Gastroesophageal sphincter (tissue), 4 donors: ENCODE data around the gene PRKG1. TPM values are rescaled to one million over a fixed set of nuclear protein-coding genes. Genes with fewer than 3 reads are reported as not detected.

Experiments used
- ATAC-seq: fragments of 150-250 bp; one replicate; pipeline ENCODE4 v1.9.1; 2016; ENCODE audit warnings: mild to moderate bottlenecking, moderate library complexity
- H3K27ac ChIP-seq, 4 donors: fragments of 200-600 bp; sonication (generic) in 3 of 4; 1 replicate in 3 of 4; 2 replicates in 1 of 4; pipeline ENCODE4 v1.5.1; 2016 to 2019
- H3K27me3 ChIP-seq: fragments of 200-600 bp; sonication (generic); one replicate; pipeline ENCODE4 v1.5.1; 2019
- H3K36me3 ChIP-seq, 2 donors: fragments of 200-600 bp; sonication (generic); one replicate each; pipeline ENCODE4 v1.5.1; 2019; ENCODE audit warnings: control low read depth in 1 of 2
- H3K4me1 ChIP-seq, 3 donors: fragments of 200-600 bp; sonication (generic); 1 replicate in 2 of 3; 2 replicates in 1 of 3; pipeline ENCODE4 v1.5.1; 2016 to 2019; ENCODE audit warnings: control low read depth in 2 of 3
- H3K4me3 ChIP-seq, 2 donors: fragments of 200-600 bp; sonication (generic); one replicate each; pipeline ENCODE4 v1.5.1; 2019; ENCODE audit warnings: mild to moderate bottlenecking in 1 of 2, moderate library complexity in 1 of 2
- H3K9me3 ChIP-seq, 3 donors: fragments of 200-600 bp; sonication (generic); one replicate each; pipeline ENCODE4 v1.5.1; 2017 to 2019; ENCODE audit warnings: control low read depth in 2 of 3
- CTCF ChIP-seq, 4 experiments: fragments of 200-600 bp in 2 of 4; fragments of 450-650 bp in 2 of 4; sonication (generic) in 1 of 4; IDR thresholded peaks; one replicate each; pipeline ENCODE4 v1.5.1; 2017 to 2019; ENCODE audit warnings: antibody characterized with exemption in 4 of 4, mild to moderate bottlenecking in 2 of 4, moderate library complexity in 2 of 4
- EP300 ChIP-seq: sonication (generic); formaldehyde crosslinking; IDR thresholded peaks from one replicate; pipeline ENCODE4 v1.6.1; 2017; ENCODE audit warnings: antibody characterized with exemption, mild to moderate bottlenecking
- POLR2A ChIP-seq, 2 donors: fragments of 450-650 bp; IDR thresholded peaks; one replicate each; pipeline ENCODE4 v1.6.1; 2017; ENCODE audit warnings: antibody characterized with exemption in 2 of 2, mild to moderate bottlenecking in 2 of 2, moderate library complexity in 1 of 2
- POLR2AphosphoS5 ChIP-seq: sonication (generic); formaldehyde crosslinking; IDR thresholded peaks from one replicate; pipeline ENCODE4 v1.6.1; 2017; ENCODE audit warnings: antibody characterized with exemption
- WGBS, 2 donors: methylation state at CpG; one replicate each; pipeline ENCODE4 v1.1.5; 2018; ENCODE audit warnings: low coverage in 1 of 2; 5-methylcytosine and 5-hydroxymethylcytosine counted together
- total RNA-seq, 4 donors: library from RNA; depleted of rRNA; stranded (reverse); fragments of >200 nt; gene quantifications; one replicate each; pipeline ENCODE4 v1.1.0, GENCODE V29; 2016

The PRKG1 gene
- total RNA-seq, 4 donors from 2014 or later = 27.5 to 73.2 (median 39.2) TPM

DNA sequence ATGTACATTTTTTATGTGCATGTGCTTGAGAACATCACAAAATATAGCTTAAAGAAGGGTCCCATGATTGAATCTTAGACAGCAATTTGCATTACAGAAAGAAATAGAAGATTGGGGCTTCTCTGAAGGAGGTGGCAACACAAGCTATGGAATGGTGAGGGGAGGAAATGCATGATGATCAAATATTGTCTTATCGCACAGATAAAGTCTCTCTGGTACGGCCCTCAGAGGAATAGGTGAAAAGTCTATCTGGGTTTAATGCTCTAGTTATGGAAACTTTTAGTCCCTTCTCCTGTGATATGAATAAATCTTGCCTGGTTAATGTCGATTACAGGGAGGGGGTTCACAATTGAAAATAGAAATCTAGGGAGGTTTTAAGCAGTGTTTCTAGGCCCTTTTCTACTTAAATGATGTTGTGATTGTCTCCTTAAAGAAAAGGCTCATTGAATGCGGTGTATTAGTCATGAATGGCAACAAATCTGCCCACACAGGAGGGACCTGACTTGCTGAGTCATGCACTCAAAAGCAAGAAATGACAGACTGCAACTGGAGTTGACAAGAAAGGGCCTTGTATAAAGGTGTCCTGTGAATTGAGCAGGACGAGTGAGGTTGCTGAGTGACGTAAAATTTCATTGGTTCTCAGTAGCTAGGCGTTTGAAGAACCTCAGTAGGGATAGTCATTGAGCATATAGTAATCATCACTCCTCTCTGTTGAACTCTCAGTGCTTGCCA lies 758.5 kb downstream of the PRKG1 start:
- no peak overlapping the region for H3K4me3 ChIP-seq
- 76 to 80% methylated on average over 7 of the region's 7 CpGs for WGBS, 2 donors
- no peaks in the 10 kb centered on the region for H3K36me3 ChIP-seq
- ATAC-seq = no peak
- no peak for TF ChIP-seq POLR2AphosphoS5
- TF ChIP-seq POLR2A (IDR thresholded peaks at IDR 0.05) = no peak
- no peak for TF ChIP-seq EP300
- TF ChIP-seq CTCF (IDR thresholded peaks at IDR 0.05) = no peak
- peaks cover 0 to 13% (median 0%) of the 10 kb centered on the region in 3 donors for H3K9me3 ChIP-seq
- H3K27me3 ChIP-seq = no peaks in the 10 kb centered on the region
- H3K27ac ChIP-seq = no peak overlapping the region
- no peaks in the 10 kb centered on the region for H3K4me1 ChIP-seq

- no peak for ATAC-seq
- Histone ChIP-seq H3K27ac (no peak overlapping the region), H3K27me3 (no peaks in the 10 kb centered on the region), H3K4me1 (peaks cover 0 to 7% (median 0%) of the 10 kb centered on the region in 3 donors), H3K36me3 (no peaks in the 10 kb centered on the region), H3K9me3 (peaks cover 0 to 8% (median 0%) of the 10 kb centered on the region in 3 donors), H3K4me3 (no peak overlapping the region)
- TF ChIP-seq EP300 = no peak
- TF ChIP-seq POLR2AphosphoS5 = no peak
- TF ChIP-seq POLR2A (IDR thresholded peaks at IDR 0.05) = no peak
- no peak for TF ChIP-seq CTCF (IDR thresholded peaks at IDR 0.05)
- WGBS, 2 donors = 86 to 92% methylated on average over 1 of the region's 1 CpG
Measured at GRCh38 chr10:51834548-51834947, 760.3 kb downstream of the PRKG1 start.

- H3K9me3 ChIP-seq = peaks cover 0 to 8% (median 0%) of the 10 kb centered on the region in 3 donors
- WGBS, 2 donors = 50 to 78% methylated on average over 3 of the region's 3 CpGs
- H3K36me3 ChIP-seq = no peaks in the 10 kb centered on the region
- TF ChIP-seq POLR2AphosphoS5 (no peak), CTCF (IDR thresholded peaks at IDR 0.05) (no peak), EP300 (no peak), POLR2A (IDR thresholded peaks at IDR 0.05) (no peak)
- H3K4me3 ChIP-seq = no peak overlapping the region
- H3K27me3 ChIP-seq = no peaks in the 10 kb centered on the region
- H3K4me1 ChIP-seq = peaks cover 0 to 7% (median 0%) of the 10 kb centered on the region in 3 donors
- H3K27ac ChIP-seq = no peak overlapping the region
- ATAC-seq = no peak
Measured at GRCh38 chr10:51838471-51838870, 764.2 kb downstream of the PRKG1 start.

GRCh38 chr10:51843966-51844365 lies 769.7 kb downstream of the PRKG1 start:
- no peak for ATAC-seq
- no peak for TF ChIP-seq POLR2A (IDR thresholded peaks at IDR 0.05)
- no peaks in the 10 kb centered on the region for H3K27me3 ChIP-seq
- H3K4me3 ChIP-seq = no peak overlapping the region
- no peaks in the 10 kb centered on the region for H3K9me3 ChIP-seq
- WGBS, 2 donors = 85 to 96% methylated on average over 2 of the region's 2 CpGs
- H3K4me1 ChIP-seq = no peaks in the 10 kb centered on the region
- no peaks in the 10 kb centered on the region for H3K36me3 ChIP-seq
- H3K27ac ChIP-seq = no peak overlapping the region

DNA sequence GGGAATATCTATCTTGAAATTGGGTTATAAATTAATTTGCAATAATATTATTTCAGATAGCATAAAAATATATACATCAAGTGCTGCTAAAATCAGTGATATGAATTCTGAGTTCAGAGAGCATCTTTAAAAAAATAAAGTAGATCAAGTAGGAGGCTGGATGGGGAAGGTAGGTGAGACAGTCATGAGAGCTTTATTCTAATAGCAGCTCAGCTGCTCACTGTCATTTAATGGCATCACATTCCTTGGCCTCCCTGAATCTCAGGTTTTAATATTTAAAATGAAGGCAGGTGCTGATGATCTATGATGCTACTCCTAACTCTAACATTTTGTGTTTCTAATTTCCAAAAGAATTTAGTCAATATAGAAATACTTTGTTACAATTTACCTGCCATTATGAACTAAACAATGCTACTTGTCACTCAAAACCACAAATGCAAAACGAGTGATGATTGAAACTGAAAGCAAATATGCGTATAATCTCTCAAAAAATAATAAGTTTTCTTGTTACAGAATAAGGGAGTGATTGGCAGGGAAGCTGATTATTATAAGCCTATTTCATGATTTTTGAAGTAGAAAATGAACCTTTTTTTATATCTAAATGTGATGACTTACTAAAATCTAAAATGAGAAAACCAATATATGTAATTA lies 772.7 kb downstream of the PRKG1 start:
- WGBS, 2 donors = 86 to 90% methylated on average over 2 of the region's 2 CpGs
- Histone ChIP-seq H3K27ac (no peak overlapping the region), H3K36me3 (no peaks in the 10 kb centered on the region), H3K4me1 (no peaks in the 10 kb centered on the region), H3K27me3 (no peaks in the 10 kb centered on the region), H3K4me3 (no peak overlapping the region), H3K9me3 (no peaks in the 10 kb centered on the region)
- TF ChIP-seq POLR2AphosphoS5 = no peak
- no peak for TF ChIP-seq EP300
- no peak for TF ChIP-seq CTCF (IDR thresholded peaks at IDR 0.05)
- TF ChIP-seq POLR2A (IDR thresholded peaks at IDR 0.05) = no peak
- ATAC-seq = no peak
